MG63 (cell line): ENCODE measurements around the gene SPA17. TPM values are rescaled to one million over a fixed set of nuclear protein-coding genes. Genes with fewer than 3 reads are reported as not detected.

Experiments used
- DNase-seq: peaks from one replicate; pipeline ENCODE4 v3.0.0-alpha.2; 2020
- H3K27me3 ChIP-seq: fragments of 250-450 bp; sonication (Bioruptor Pico); 2 replicates; pipeline ENCODE4 v1.5.1; 2020; ENCODE audit warnings: mild to moderate bottlenecking, moderate library complexity
- H3K36me3 ChIP-seq: fragments of 250-450 bp; sonication (Bioruptor Pico); 2 replicates; pipeline ENCODE4 v1.5.1; 2020; ENCODE audit warnings: mild to moderate bottlenecking, moderate library complexity
- H3K4me3 ChIP-seq: fragments of 250-450 bp; sonication (Bioruptor Pico); 2 replicates; pipeline ENCODE4 v1.5.1; 2020; ENCODE audit warnings: mild to moderate bottlenecking, moderate library complexity
- H3K9me3 ChIP-seq: fragments of 250-450 bp; sonication (Bioruptor Pico); 2 replicates; pipeline ENCODE4 v1.5.1; 2020; ENCODE audit warnings: mild to moderate bottlenecking, moderate library complexity
- total RNA-seq: library from RNA; depleted of rRNA; stranded (reverse); fragments of >200 nt; shearing (Covaris generic); gene quantifications from 2 replicates; pipeline ENCODE4 v1.2.3, GENCODE V29; 2014; ENCODE audit warnings: low replicate concordance; rRNA removed

The SPA17 gene
- total RNA-seq: 19.0 and 32.4 TPM in 2 replicates

- peak within 1 kb of the TSS; percentile 90 for H3K4me3 ChIP-seq
Observed at GRCh38 chr11:124673333-124674167, at the start of gene SPA17, which contains the start of gene SIAE. Gene SPA17, plus strand, starts transcription at chr11:124673904. Its CDS starts 1,361 bp downstream, at chr11:124675265. Gene SIAE, minus strand, starts transcription at chr11:124673739. Its CDS starts 31 bp downstream, at chr11:124673708.

GRCh38 chr11:124625504-124626168, 48.1 kb upstream of the SPA17 start:
- Histone ChIP-seq H3K27me3 (0 out of 2 replicates have a peak, but pooled peaks cover 1% of the 10 kb centered on the region), H3K4me3 (no peak overlapping the region), H3K9me3 (no peaks in the 10 kb centered on the region), H3K36me3 (peaks cover 39% of the 10 kb centered on the region)
- no peak for DNase-seq

More at GRCh38 chr11:124673333-124674167, at the start of gene SPA17, which contains the start of gene SIAE:
- Histone ChIP-seq H3K9me3 (no peaks in the 10 kb centered on the region), H3K27me3 (no peaks in the 10 kb centered on the region), H3K36me3 (no peaks in the 10 kb centered on the region)
- peak; percentile 94 for DNase-seq

GRCh38 chr11:124627546-124627945, 46.2 kb upstream of the SPA17 start:
- H3K9me3 ChIP-seq: no peaks in the 10 kb centered on the region

GRCh38 chr11:124629961-124630360, 43.7 kb upstream of the SPA17 start:
- no peak for DNase-seq
- Histone ChIP-seq H3K36me3 (peaks cover 71% of the 10 kb centered on the region), H3K27me3 (no peaks in the 10 kb centered on the region), H3K4me3 (no peak overlapping the region), H3K9me3 (no peaks in the 10 kb centered on the region)

More at GRCh38 chr11:124627546-124627945, 46.2 kb upstream of the SPA17 start:
- Histone ChIP-seq H3K4me3 (no peak overlapping the region), H3K27me3 (no peaks in the 10 kb centered on the region), H3K36me3 (peaks cover 57% of the 10 kb centered on the region)
- DNase-seq: no peak

GRCh38 chr11:124633355-124633754, 40.3 kb upstream of the SPA17 start:
- H3K9me3 ChIP-seq: no peaks in the 10 kb centered on the region
- no peak overlapping the region for H3K4me3 ChIP-seq
- no peak for DNase-seq
- H3K27me3 ChIP-seq: no peaks in the 10 kb centered on the region
- peaks cover 57% of the 10 kb centered on the region for H3K36me3 ChIP-seq

GRCh38 chr11:124635932-124636331, 37.8 kb upstream of the SPA17 start:
- DNase-seq: no peak
- peaks cover 51% of the 10 kb centered on the region for H3K36me3 ChIP-seq
- H3K4me3 ChIP-seq: no peak overlapping the region
- no peaks in the 10 kb centered on the region for H3K9me3 ChIP-seq
- H3K27me3 ChIP-seq: no peaks in the 10 kb centered on the region

- no peaks in the 10 kb centered on the region for H3K9me3 ChIP-seq
- no peaks in the 10 kb centered on the region for H3K27me3 ChIP-seq
- no peak overlapping the region for H3K4me3 ChIP-seq
- peaks cover 27% of the 10 kb centered on the region for H3K36me3 ChIP-seq
- no peak for DNase-seq
Observed at GRCh38 chr11:124638500-124638899, 35.2 kb upstream of the SPA17 start.

GRCh38 chr11:124639186-124639585, 34.5 kb upstream of the SPA17 start:
- H3K27me3 ChIP-seq: no peaks in the 10 kb centered on the region
- H3K9me3 ChIP-seq: no peaks in the 10 kb centered on the region
- DNase-seq: no peak
- peaks cover 21% of the 10 kb centered on the region for H3K36me3 ChIP-seq
- no peak overlapping the region for H3K4me3 ChIP-seq

- no peaks in the 10 kb centered on the region for H3K9me3 ChIP-seq
- no peak overlapping the region for H3K4me3 ChIP-seq
- no peaks in the 10 kb centered on the region for H3K27me3 ChIP-seq
- DNase-seq: no peak
- H3K36me3 ChIP-seq: peaks cover 12% of the 10 kb centered on the region
Observed at GRCh38 chr11:124640666-124641065, 33.0 kb upstream of the SPA17 start.

- Histone ChIP-seq H3K9me3 (no peaks in the 10 kb centered on the region), H3K4me3 (no peak overlapping the region), H3K27me3 (no peaks in the 10 kb centered on the region), H3K36me3 (peaks cover 3% of the 10 kb centered on the region; the same call in 1 of the 2 replicates)
- DNase-seq: no peak
Observed at GRCh38 chr11:124642628-124643027, 31.1 kb upstream of the SPA17 start.

- Histone ChIP-seq H3K36me3 (no peaks in the 10 kb centered on the region; the same call in 1 of the 2 replicates), H3K4me3 (no peak overlapping the region), H3K27me3 (no peaks in the 10 kb centered on the region), H3K9me3 (no peaks in the 10 kb centered on the region)
- no peak for DNase-seq
Observed at GRCh38 chr11:124643042-124643604, 30.6 kb upstream of the SPA17 start.

GRCh38 chr11:124643605-124644425, 29.9 kb upstream of the SPA17 start:
- Histone ChIP-seq H3K27me3 (no peaks in the 10 kb centered on the region), H3K9me3 (no peaks in the 10 kb centered on the region), H3K36me3 (no peaks in the 10 kb centered on the region), H3K4me3 (no peak overlapping the region)
- DNase-seq: peak; percentile 55

GRCh38 chr11:124644426-124645280, 29.1 kb upstream of the SPA17 start:
- peak; percentile 47 for DNase-seq
- no peaks in the 10 kb centered on the region for H3K27me3 ChIP-seq
- no peaks in the 10 kb centered on the region for H3K9me3 ChIP-seq
- no peaks in the 10 kb centered on the region for H3K36me3 ChIP-seq
- H3K4me3 ChIP-seq: no peak overlapping the region

GRCh38 chr11:124646148-124646547, 27.6 kb upstream of the SPA17 start:
- H3K4me3 ChIP-seq: no peak overlapping the region
- no peaks in the 10 kb centered on the region for H3K9me3 ChIP-seq
- no peaks in the 10 kb centered on the region for H3K36me3 ChIP-seq
- H3K27me3 ChIP-seq: no peaks in the 10 kb centered on the region
- DNase-seq: no peak

GRCh38 chr11:124648610-124649009, 25.1 kb upstream of the SPA17 start:
- H3K36me3 ChIP-seq: no peaks in the 10 kb centered on the region
- DNase-seq: no peak
- no peak overlapping the region for H3K4me3 ChIP-seq
- H3K27me3 ChIP-seq: no peaks in the 10 kb centered on the region
- no peaks in the 10 kb centered on the region for H3K9me3 ChIP-seq
